HL-60 (cell line): Measurements from ENCODE around the gene TRMT61B.

Source experiments
- CTCF ChIP-seq: IDR thresholded peaks from one replicate; pipeline ENCODE4 v1.5.1; 2011; ENCODE audit warnings: low read length, control low read depth, inconsistent platforms; ENCODE audit not compliant: insufficient read depth
- GABPA ChIP-seq: IDR thresholded peaks from 2 replicates; pipeline ENCODE4 v1.6.1; 2012; ENCODE audit warnings: low read depth
- POLR2AphosphoS5 ChIP-seq: IDR thresholded peaks from 2 replicates; pipeline ENCODE4 v1.6.1; 2012; ENCODE audit warnings: low read depth
- REST ChIP-seq: IDR thresholded peaks from 2 replicates; pipeline ENCODE4 v1.6.1; 2012; ENCODE audit warnings: low read depth; ENCODE audit not compliant: insufficient replicate concordance
- SPI1 ChIP-seq: IDR thresholded peaks from 2 replicates; pipeline ENCODE4 v1.6.1; 2012; ENCODE audit warnings: low read depth, mild to moderate bottlenecking, borderline replicate concordance

DNA sequence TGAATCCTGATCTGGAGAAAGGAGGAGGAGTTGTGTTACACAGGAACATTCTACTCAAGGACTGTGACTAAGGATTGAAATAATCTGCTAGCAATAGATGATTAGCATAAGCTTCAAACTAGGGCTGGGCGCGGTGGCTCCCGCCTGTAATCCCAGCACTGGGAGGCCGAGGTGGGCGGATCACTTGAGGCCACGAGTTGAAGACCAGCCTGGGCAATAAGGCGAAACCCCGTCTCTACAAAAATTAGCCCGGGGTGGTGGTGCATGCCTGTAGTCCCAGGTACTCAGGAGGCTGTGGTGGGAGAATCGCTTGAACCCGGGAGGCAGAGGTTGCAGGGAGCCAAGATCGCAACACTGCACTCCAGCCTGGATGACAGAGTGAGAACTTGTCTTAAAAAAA is 1.5 kb downstream of the TRMT61B start:
- TF ChIP-seq CTCF (no peak), POLR2AphosphoS5 (no peak), GABPA (no peak), REST (no peak), SPI1 (no peak)
